Upper lobe of left lung (tissue), 4 donors: ENCODE data around the gene HEATR5A.

ENCODE experiments used
- CTCF ChIP-seq, 6 experiments: fragments of 450-650 bp in 4 of 6; fragments of 200-600 bp in 2 of 6; sonication (generic) in 2 of 6; IDR thresholded peaks; one replicate each; pipeline ENCODE4 v1.5.1; 2016 to 2019; ENCODE audit warnings: antibody characterized with exemption in 6 of 6
- POLR2A ChIP-seq, 4 donors: fragments of 450-650 bp; IDR thresholded peaks; one replicate each; pipeline ENCODE4 v1.5.1; 2016 to 2017; ENCODE audit warnings: antibody characterized with exemption in 4 of 4, mild to moderate bottlenecking in 2 of 4

DNA sequence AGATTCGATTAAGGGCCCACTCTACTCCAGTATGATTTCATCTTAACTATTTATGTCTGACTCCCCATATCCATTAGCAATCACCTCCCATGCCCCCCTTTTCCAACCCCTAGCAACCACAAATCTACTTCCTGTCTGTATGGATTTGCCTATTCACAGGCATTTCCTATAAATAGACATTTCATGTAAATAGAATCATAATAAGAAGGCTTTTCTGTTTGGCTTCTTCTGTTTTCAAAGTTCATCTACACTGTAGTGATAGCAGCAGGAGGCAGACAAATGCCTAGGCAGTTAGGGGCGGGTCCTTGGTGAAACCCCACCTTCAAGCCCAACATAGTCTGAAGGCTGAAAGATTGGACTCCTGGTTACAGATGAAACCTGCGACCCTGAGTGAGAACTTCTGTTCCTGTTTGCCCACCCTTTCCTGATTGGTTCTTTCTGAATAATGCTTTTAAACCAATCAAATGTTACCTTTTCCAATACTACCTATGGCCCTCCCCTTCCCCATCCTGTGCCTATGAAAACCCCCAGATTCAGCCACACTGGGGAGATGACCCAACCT is 150.6 kb downstream of the HEATR5A start:
- TF ChIP-seq POLR2A (IDR thresholded peaks at IDR 0.05) (no peak), CTCF (IDR thresholded peaks at IDR 0.05) (no peak)
